ENCODE results near the gene TPST2.
"Not testable (repeated sequence)": the region's sequence is repeated elsewhere in the genome, so short reads cannot be mapped to it uniquely, and the experiment has no call there.

TPST2 gene

DNA sequence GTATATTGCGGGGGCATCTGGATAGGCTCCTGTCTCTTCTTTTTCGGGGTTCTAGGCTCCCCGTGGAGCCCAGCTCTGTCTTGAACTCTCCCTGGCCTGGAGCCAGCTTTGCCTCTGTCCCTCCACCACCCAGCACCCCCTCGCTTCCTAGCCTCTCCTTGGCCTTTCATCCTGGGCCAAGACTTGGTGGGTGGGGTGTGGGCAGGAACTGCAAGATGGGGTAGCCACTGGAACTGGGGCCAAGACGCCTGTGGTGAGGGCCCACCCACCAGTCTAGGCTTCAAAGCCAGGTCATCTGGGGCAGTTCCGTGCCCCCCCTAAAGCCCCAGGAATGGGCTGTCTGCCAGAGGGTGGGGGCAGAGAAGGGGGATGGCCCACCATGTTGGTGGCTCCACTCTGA lies 29.6 kb upstream of the TPST2 start:
- H3K4me3 ChIP-seq (ENCODE audit: low read length), result no peak overlapping the region
- no peak for DNase-seq (ENCODE audit: low read depth)
- no peaks in the 10 kb centered on the region for H3K36me3 ChIP-seq (ENCODE audit: control insufficient read depth, insufficient read depth, low read length, severe bottlenecking)
- no peaks in the 10 kb centered on the region for H3K9me3 ChIP-seq (ENCODE audit: control insufficient read depth, low read length)
- H3K4me1 ChIP-seq (ENCODE audit: control insufficient read depth, insufficient read depth, low read length), result no peaks in the 10 kb centered on the region
- H3K27me3 ChIP-seq (replicated peaks; ENCODE audit: control insufficient read depth, insufficient read depth, low read length), result peaks cover 57% of the 10 kb centered on the region
- no peak overlapping the region for H3K9ac ChIP-seq (ENCODE audit: low read length)

DNA sequence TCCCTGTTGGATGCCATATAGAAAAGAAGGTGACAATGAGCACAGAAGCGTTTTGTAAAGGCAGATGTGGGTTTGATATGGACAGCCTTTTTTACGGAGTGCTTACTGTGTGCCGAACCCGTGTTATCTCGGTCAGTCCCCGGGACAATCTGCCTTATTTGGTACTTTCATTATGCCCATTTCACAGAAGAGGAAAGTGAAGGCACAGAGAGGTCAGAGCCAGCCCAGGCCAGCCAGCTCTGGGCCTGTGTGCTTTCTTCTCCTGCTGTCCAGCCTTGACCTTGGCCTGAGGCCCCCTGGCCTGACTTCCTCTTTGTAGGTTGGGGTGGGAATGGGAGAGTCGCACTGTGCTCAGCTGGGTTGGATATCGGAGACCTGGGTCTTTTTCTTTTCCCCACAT lies 28.5 kb upstream of the TPST2 start:
- Histone ChIP-seq H3K4me1 (ENCODE audit: control insufficient read depth, insufficient read depth, low read length) (no peaks in the 10 kb centered on the region), H3K4me3 (ENCODE audit: low read length) (no peak overlapping the region), H3K27me3 (replicated peaks; ENCODE audit: control insufficient read depth, insufficient read depth, low read length) (peaks cover 53% of the 10 kb centered on the region), H3K9ac (ENCODE audit: low read length) (no peak overlapping the region), H3K9me3 (ENCODE audit: control insufficient read depth, low read length) (no peaks in the 10 kb centered on the region), H3K36me3 (ENCODE audit: control insufficient read depth, insufficient read depth, low read length, severe bottlenecking) (no peaks in the 10 kb centered on the region)
- DNase-seq (ENCODE audit: low read depth), result no peak

DNA sequence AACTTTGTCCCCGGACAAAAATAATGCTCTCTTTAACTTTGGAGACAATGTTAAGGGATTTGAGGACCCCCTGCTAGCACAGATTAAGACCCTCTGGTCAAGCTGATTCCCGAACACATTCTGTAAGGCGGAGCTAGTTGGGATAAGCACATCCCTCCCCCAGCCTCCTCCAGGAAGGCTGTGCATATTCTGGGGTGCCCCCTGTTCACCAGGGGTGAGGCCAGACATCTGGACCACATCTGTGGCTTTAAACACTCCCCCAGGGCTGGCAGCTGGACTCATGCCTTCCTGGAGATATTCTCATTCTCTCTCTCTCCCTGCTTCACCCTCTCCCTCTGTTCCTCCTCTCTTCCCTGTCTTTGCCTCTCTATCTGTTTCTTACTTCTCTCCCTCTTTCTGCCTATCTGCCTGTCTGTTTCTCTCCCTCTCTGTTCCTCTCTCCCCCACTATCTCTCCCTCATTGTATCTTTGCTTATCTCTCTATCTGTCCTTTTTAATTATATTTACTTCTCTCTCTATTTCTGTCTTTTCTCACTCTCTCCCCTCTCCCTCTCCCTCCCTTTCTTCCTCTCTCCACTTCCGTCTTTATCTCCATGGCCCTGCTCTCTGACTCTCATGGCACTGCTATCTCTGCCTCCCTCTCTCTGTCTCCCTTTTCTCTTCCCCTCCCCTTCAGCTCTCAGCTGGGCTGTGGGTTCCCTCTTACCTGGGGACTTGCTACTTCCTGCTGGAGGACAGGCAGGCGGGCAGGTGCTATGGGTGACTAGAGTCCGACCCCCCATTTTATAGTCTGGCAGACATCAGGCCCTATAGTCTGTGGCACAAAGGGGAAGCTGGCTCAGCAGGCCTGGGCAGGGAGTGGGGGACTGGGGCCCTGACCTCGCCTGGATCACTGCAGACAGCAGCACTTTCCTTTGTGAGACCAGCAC lies 27.6 kb upstream of the TPST2 start, which contains the start of gene CRYBB1:
CRYBB1 (minus strand) TSS at position 757 of the 929 bp plus-strand sequence. CDS start 1,708 bp downstream, outside the sequence.
- peak; percentile 9 for DNase-seq (ENCODE audit: low read depth)
- no peak within 1 kb of the TSS for H3K9ac ChIP-seq (ENCODE audit: low read length)
- peaks cover 55% of the 10 kb centered on the region for H3K27me3 ChIP-seq (replicated peaks; ENCODE audit: control insufficient read depth, insufficient read depth, low read length)
- H3K9me3 ChIP-seq (ENCODE audit: control insufficient read depth, low read length), result no peaks in the 10 kb centered on the region
- H3K4me3 ChIP-seq (ENCODE audit: low read length), result no peak within 1 kb of the TSS
- H3K36me3 ChIP-seq (ENCODE audit: control insufficient read depth, insufficient read depth, low read length, severe bottlenecking), result no peaks in the 10 kb centered on the region
- H3K4me1 ChIP-seq (ENCODE audit: control insufficient read depth, insufficient read depth, low read length), result no peaks in the 10 kb centered on the region

DNA sequence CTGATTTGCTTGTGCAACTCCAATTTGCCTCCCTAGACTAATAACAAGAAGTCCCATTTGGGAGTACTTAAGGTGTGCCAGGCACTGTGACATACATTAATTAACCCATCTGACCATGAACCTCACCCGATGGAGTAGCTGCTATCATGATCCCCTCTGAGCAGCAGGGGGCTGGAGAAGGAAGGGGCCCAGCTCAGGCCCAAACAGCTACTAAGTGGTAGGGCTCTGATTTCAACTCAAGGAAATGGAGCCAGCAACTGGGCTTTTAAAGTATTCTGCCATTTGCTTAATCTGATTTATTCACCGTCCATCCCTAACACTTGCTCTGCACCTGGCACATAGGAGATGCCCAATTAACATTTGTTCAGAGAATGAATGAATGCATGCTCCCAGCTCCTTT lies 26.7 kb upstream of the TPST2 start:
- DNase-seq (ENCODE audit: low read depth), result no peak
- no peak overlapping the region for H3K4me3 ChIP-seq (ENCODE audit: low read length)
- no peaks in the 10 kb centered on the region for H3K4me1 ChIP-seq (ENCODE audit: control insufficient read depth, insufficient read depth, low read length)
- H3K27me3 ChIP-seq (replicated peaks; ENCODE audit: control insufficient read depth, insufficient read depth, low read length), result peaks cover 58% of the 10 kb centered on the region
- H3K9me3 ChIP-seq (ENCODE audit: control insufficient read depth, low read length), result no peaks in the 10 kb centered on the region
- H3K36me3 ChIP-seq (ENCODE audit: control insufficient read depth, insufficient read depth, low read length, severe bottlenecking), result no peaks in the 10 kb centered on the region
- no peak overlapping the region for H3K9ac ChIP-seq (ENCODE audit: low read length)

DNA sequence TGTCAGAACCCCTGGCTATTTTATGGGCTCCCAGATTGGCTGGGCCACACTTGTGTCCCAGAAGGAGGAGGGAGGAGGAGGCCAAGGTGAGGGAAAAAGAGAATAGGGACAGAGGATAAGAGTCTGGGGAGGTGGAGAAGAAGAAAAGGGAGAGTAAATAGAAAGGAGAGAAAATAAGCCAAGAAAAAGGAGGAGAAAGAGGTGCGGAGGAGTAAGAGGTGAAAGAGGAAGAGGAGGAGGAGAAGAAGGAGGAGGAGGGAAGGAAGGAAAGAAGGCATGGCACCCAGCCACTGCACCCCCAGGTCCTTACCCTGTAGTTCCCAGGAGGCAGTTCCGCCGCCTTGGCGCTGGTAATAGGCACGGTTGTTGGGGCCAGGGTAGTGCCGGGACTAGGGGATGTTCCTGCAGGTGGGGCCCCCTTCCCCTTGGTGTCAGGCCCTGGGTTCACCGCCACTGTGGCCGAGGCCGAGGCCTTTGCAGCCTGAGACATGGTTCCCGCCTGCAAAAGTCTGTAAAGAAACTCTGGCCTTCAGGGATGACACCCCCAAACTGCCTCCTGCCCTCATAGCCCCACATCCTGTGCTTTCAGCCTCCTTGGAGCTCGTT lies 26.0 kb upstream of the TPST2 start:
- no peak for DNase-seq (ENCODE audit: low read depth)
- Histone ChIP-seq H3K4me1 (ENCODE audit: control insufficient read depth, insufficient read depth, low read length) (peaks cover 1% of the 10 kb centered on the region), H3K9me3 (ENCODE audit: control insufficient read depth, low read length) (no peaks in the 10 kb centered on the region), H3K27me3 (replicated peaks; ENCODE audit: control insufficient read depth, insufficient read depth, low read length) (peaks cover 51% of the 10 kb centered on the region), H3K4me3 (ENCODE audit: low read length) (no peak overlapping the region), H3K36me3 (ENCODE audit: control insufficient read depth, insufficient read depth, low read length, severe bottlenecking) (no peaks in the 10 kb centered on the region), H3K9ac (ENCODE audit: low read length) (no peak overlapping the region)

DNA sequence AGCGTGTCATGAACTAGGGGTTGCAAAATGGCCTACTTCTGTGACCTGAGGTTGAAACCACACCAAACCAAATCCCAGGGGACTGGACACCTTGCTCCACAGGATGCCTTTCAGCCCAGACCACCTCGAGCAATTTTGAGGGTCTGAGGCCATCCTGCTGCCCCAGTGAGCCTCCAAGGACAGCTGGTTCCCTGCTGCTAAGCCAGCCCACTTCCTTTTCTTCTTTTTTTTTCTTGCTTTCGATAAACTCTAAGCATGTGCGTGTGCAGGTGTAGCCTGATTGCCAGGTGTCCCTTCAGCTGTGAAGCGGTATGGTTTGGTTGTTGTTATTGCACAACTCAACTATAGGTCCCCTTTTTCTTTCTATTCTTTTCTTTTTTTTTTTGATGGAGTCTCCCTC lies 25.2 kb upstream of the TPST2 start:
- no peak overlapping the region for H3K9ac ChIP-seq (ENCODE audit: low read length)
- no peaks in the 10 kb centered on the region for H3K9me3 ChIP-seq (ENCODE audit: control insufficient read depth, low read length)
- H3K4me1 ChIP-seq (ENCODE audit: control insufficient read depth, insufficient read depth, low read length), result peaks cover 7% of the 10 kb centered on the region
- H3K36me3 ChIP-seq (ENCODE audit: control insufficient read depth, insufficient read depth, low read length, severe bottlenecking), result no peaks in the 10 kb centered on the region
- DNase-seq (ENCODE audit: low read depth), result no peak
- peaks cover 49% of the 10 kb centered on the region for H3K27me3 ChIP-seq (replicated peaks; ENCODE audit: control insufficient read depth, insufficient read depth, low read length)
- no peak overlapping the region for H3K4me3 ChIP-seq (ENCODE audit: low read length)

DNA sequence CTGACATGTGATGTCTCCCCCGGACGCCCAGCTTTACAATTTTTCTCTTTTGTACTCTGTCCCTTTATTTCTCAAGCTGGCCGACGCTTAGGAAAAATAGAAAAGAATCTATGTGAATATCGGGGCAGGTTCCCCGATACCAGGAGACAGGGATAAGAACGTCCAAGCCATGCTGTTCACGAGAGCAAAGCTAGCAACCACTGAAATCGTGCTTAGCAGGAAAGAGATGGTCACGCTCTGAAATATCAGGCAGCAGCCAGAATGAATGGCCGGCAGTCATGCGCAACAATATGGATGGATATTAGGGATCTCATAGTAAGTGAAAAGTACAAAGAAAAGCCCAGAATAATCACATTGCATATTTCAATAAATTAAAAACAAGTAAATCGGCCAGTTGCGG lies 24.4 kb upstream of the TPST2 start:
- Histone ChIP-seq H3K4me3 (ENCODE audit: low read length) (no peak overlapping the region), H3K27me3 (replicated peaks; ENCODE audit: control insufficient read depth, insufficient read depth, low read length) (peaks cover 49% of the 10 kb centered on the region), H3K36me3 (ENCODE audit: control insufficient read depth, insufficient read depth, low read length, severe bottlenecking) (no peaks in the 10 kb centered on the region), H3K9ac (ENCODE audit: low read length) (no peak overlapping the region), H3K4me1 (ENCODE audit: control insufficient read depth, insufficient read depth, low read length) (peaks cover 7% of the 10 kb centered on the region), H3K9me3 (ENCODE audit: control insufficient read depth, low read length) (no peaks in the 10 kb centered on the region)
- no peak for DNase-seq (ENCODE audit: low read depth)

DNA sequence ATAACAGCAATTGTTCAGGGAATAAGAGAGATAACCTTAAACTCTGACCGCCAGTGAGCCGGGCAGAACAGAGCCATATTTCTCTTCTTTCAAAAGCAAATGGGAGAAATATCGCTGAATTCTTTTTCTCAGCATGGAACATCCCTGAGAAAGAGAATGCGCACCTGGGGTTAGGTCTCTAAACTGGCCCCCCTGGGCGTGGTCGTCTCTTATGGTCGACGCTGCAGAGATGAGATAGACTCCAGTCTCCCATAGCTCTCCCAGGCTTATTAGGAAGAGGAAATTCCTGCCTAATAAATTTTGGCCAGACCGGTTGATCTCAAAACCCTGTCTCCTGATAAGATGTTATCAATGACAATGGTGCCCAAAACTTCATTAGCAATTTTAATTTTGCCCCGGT lies 23.8 kb upstream of the TPST2 start:
- not testable (repeated sequence) for H3K4me3 ChIP-seq (ENCODE audit: low read length); DNase-seq (ENCODE audit: low read depth); H3K9ac ChIP-seq (ENCODE audit: low read length); H3K4me1 ChIP-seq (ENCODE audit: control insufficient read depth, insufficient read depth, low read length); H3K9me3 ChIP-seq (ENCODE audit: control insufficient read depth, low read length); H3K36me3 ChIP-seq (ENCODE audit: control insufficient read depth, insufficient read depth, low read length, severe bottlenecking)
- H3K27me3 ChIP-seq (replicated peaks; ENCODE audit: control insufficient read depth, insufficient read depth, low read length), result peaks cover 51% of the 10 kb centered on the region

DNA sequence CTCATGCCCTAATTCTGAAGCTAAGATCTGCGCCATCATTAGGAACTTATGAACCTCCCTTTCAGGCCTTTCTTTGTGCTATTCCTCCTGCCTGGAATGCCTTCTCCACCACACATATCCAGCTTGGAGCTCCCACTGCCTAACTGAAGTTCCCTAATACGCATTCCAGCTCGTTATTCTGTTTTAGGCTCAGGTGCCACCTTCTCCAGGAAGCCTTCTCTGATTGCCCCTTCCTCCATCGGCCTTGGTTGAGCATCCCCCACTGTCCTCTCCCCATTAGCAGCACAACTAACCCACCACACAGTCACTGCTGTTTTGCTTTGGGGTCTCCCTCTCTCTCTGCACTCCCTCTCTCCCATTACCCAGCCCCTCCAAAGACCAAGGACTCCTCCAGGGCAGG lies 22.7 kb upstream of the TPST2 start:
- H3K9ac ChIP-seq (ENCODE audit: low read length), result no peak overlapping the region
- H3K36me3 ChIP-seq (ENCODE audit: control insufficient read depth, insufficient read depth, low read length, severe bottlenecking), result no peaks in the 10 kb centered on the region
- H3K4me3 ChIP-seq (ENCODE audit: low read length), result no peak overlapping the region
- H3K4me1 ChIP-seq (ENCODE audit: control insufficient read depth, insufficient read depth, low read length), result peaks cover 7% of the 10 kb centered on the region
- H3K9me3 ChIP-seq (ENCODE audit: control insufficient read depth, low read length), result no peaks in the 10 kb centered on the region
- H3K27me3 ChIP-seq (replicated peaks; ENCODE audit: control insufficient read depth, insufficient read depth, low read length), result peaks cover 51% of the 10 kb centered on the region
- DNase-seq (ENCODE audit: low read depth), result no peak

DNA sequence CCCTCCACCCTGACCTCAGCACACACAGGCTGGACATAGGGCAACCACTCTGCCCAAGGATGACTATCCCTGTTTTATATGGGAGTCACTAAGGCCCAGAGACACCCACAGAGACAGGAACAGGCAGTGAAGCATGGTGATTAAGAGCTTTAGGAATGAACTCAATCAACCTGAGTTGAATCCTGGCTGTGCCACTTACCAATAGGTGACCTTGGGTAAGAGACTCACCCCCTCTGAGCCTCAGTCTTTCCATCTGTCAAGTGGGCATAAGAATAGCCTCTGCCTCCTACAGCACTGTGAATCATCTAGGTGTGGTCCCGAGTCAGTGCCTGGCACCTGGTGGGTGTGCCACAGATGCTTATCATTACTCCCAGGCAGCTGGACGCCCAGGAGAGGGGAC lies 21.1 kb upstream of the TPST2 start:
- H3K9me3 ChIP-seq (ENCODE audit: control insufficient read depth, low read length), result no peaks in the 10 kb centered on the region
- H3K4me3 ChIP-seq (ENCODE audit: low read length), result no peak overlapping the region
- no peak for DNase-seq (ENCODE audit: low read depth)
- H3K4me1 ChIP-seq (ENCODE audit: control insufficient read depth, insufficient read depth, low read length), result peaks cover 7% of the 10 kb centered on the region
- peaks cover 34% of the 10 kb centered on the region for H3K27me3 ChIP-seq (replicated peaks; ENCODE audit: control insufficient read depth, insufficient read depth, low read length)
- H3K36me3 ChIP-seq (ENCODE audit: control insufficient read depth, insufficient read depth, low read length, severe bottlenecking), result no peaks in the 10 kb centered on the region
- H3K9ac ChIP-seq (ENCODE audit: low read length), result no peak overlapping the region

DNA sequence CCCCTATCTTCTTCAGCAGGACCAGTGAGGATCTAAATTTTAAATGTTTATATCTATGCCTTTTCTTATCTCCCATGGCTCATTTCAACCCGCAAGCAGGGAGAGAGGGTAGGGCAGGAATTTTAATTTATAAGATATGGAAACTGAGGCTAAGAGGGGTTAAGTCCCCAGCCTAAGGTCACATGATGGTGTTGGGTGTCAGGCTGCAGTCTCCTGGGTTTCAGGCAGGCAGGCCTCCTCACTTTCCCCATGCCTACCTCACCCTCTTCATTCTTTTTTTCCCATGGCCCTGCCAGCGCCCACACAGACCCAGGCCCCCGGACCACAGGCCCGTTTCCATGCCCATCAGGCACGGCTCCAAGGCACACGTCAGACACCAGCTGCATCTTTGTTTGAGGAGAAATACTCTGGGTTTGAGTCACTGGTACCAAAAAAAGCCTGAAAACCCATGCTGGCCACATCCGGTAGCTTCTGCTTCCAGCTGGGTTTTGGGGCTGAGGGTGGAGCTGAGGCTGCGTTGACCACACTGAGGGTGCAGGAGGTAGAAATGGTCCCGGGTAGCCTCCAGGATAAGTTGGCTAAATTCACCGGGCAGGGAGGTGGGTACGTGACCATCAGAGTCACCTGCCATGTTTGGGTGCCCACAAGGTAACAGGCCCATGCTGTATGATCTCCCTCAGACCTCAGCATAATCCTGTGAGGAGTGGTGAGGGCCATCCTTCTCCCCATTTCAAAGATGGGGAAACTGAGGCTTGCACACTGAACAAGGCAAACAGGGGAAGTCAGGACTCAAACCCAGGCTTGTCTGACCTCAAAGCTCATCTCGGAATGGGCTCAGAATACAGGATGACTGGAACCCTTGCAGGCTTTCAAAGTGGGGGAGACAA lies 20.4 kb upstream of the TPST2 start:
- DNase-seq (ENCODE audit: low read depth), result peak; percentile 86
- H3K9me3 ChIP-seq (ENCODE audit: control insufficient read depth, low read length), result no peaks in the 10 kb centered on the region
- H3K9ac ChIP-seq (ENCODE audit: low read length), result no peak overlapping the region
- H3K36me3 ChIP-seq (ENCODE audit: control insufficient read depth, insufficient read depth, low read length, severe bottlenecking), result no peaks in the 10 kb centered on the region
- H3K27me3 ChIP-seq (replicated peaks; ENCODE audit: control insufficient read depth, insufficient read depth, low read length), result peaks cover 31% of the 10 kb centered on the region
- H3K4me1 ChIP-seq (ENCODE audit: control insufficient read depth, insufficient read depth, low read length), result peaks cover 7% of the 10 kb centered on the region
- H3K4me3 ChIP-seq (ENCODE audit: low read length), result no peak overlapping the region

Measured in adipocyte (in vitro differentiated cells).